Caki2 (cell line): Measurements from ENCODE around the gene LVRN. TPM values are rescaled to one million over a fixed set of nuclear protein-coding genes. Genes with fewer than 3 reads are reported as not detected.
"Not testable (repeated sequence)": the region's sequence is repeated elsewhere in the genome, so short reads cannot be mapped to it uniquely, and the experiment has no call there.

Experiments
- DNase-seq: peaks from one replicate; pipeline ENCODE4 v3.0.0-alpha.2; 2015; ENCODE audit warnings: low read depth
- in situ Hi-C: cut with HindIII; loops from 2 replicates; pipeline ENCODE4 v1.10.0; 2016; ENCODE audit warnings: low sequenced_read_pairs, low pct_unique_long_range_greater_than_20kb, mixed read lengths
- total RNA-seq: library from RNA; depleted of rRNA; stranded (reverse); fragments of >200 nt; shearing (Covaris generic); gene quantifications from 2 replicates; pipeline ENCODE4 v1.2.3, GENCODE V29; 2014; ENCODE audit warnings: low replicate concordance; rRNA removed

The LVRN gene, protein sequence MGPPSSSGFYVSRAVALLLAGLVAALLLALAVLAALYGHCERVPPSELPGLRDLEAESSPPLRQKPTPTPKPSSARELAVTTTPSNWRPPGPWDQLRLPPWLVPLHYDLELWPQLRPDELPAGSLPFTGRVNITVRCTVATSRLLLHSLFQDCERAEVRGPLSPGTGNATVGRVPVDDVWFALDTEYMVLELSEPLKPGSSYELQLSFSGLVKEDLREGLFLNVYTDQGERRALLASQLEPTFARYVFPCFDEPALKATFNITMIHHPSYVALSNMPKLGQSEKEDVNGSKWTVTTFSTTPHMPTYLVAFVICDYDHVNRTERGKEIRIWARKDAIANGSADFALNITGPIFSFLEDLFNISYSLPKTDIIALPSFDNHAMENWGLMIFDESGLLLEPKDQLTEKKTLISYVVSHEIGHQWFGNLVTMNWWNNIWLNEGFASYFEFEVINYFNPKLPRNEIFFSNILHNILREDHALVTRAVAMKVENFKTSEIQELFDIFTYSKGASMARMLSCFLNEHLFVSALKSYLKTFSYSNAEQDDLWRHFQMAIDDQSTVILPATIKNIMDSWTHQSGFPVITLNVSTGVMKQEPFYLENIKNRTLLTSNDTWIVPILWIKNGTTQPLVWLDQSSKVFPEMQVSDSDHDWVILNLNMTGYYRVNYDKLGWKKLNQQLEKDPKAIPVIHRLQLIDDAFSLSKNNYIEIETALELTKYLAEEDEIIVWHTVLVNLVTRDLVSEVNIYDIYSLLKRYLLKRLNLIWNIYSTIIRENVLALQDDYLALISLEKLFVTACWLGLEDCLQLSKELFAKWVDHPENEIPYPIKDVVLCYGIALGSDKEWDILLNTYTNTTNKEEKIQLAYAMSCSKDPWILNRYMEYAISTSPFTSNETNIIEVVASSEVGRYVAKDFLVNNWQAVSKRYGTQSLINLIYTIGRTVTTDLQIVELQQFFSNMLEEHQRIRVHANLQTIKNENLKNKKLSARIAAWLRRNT
- not detected in 2 replicates for total RNA-seq

DNA sequence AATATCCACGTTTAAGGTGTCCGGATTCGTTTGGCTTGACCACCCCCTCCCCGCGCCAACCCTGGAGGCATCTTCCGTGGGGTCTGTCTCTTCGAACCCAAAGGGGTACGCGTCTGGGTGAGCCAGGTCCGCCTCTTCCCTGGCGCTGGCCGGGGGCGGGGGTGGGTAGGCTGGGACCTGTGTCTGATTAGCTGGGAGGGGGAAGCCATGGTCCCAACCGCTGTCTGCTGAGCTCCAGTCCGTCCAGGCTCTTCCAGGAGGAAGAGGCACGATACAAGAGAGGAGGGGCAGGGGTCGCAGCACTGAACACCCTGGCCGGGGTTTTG lies at the start of gene LVRN:
Gene LVRN (plus strand): TSS at position 237 of the 326 bp plus-strand sequence. CDS start 143 bp downstream, outside the sequence.
- in situ Hi-C loops, result no loop called here
- DNase-seq, result no peak

DNA sequence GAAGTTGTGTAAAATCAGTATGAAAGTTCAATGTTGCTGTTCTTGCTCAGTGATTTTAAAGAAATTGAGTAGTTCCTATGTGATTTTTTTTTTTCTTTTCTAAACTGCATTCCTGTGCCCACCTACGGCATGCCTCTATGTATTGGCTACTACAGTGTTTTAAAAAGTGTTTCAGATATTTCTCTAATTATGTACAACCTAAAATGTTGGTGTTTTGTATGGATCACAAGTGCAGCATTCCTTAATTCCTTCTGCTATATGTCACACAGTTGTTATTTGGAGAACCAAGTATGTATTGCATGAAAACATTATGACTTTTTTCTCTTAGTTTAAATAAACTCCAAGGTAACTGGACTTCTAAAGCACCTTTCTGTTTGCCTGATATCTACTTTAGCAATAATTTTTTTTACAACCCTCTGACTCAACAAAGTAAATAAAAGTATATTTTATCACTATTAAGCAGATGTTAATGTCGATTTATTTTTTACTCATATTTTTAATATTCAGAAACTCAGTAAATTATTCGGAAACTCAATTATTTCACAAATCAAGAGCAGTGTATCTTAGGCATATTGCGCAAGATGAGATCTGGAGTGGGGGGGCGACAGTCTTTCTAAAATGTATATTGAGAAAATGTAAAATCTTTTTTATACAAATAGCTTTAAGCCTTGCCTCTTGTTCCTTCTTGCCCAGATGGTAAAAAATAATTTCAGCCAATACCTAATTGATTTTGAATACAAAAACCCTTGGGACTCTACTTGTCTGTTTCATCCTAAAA lies 48.5 kb upstream of the LVRN start:
- in situ Hi-C loops, DNase-seq: not testable (repeated sequence)

DNA sequence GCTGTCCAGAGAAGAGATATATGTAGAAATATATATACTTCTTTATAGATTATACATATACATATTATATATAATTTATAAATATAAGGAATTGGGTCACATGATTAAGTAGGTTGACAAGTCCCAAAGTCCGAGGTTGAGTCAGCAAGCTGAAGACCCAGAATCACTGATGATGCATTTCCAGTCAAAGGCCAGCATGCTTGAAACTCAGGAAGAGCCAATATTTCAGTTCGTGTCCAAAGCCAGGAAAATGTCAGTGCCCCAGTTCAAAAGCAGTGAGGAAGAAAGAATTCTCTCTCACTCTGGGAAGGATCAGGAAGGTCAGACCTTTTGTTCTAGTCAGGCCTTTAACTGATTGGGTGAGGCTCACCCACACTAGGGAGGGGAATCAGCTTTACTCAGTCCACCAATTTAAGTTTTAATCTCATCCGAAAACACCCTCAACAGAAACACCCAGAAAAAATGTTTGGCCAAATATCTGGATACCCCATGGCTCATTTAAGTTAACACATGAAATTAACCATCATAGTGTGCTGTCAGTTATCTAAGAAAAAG lies 42.0 kb upstream of the LVRN start:
- DNase-seq, result no peak
- in situ Hi-C loops, result no loop called here

DNA sequence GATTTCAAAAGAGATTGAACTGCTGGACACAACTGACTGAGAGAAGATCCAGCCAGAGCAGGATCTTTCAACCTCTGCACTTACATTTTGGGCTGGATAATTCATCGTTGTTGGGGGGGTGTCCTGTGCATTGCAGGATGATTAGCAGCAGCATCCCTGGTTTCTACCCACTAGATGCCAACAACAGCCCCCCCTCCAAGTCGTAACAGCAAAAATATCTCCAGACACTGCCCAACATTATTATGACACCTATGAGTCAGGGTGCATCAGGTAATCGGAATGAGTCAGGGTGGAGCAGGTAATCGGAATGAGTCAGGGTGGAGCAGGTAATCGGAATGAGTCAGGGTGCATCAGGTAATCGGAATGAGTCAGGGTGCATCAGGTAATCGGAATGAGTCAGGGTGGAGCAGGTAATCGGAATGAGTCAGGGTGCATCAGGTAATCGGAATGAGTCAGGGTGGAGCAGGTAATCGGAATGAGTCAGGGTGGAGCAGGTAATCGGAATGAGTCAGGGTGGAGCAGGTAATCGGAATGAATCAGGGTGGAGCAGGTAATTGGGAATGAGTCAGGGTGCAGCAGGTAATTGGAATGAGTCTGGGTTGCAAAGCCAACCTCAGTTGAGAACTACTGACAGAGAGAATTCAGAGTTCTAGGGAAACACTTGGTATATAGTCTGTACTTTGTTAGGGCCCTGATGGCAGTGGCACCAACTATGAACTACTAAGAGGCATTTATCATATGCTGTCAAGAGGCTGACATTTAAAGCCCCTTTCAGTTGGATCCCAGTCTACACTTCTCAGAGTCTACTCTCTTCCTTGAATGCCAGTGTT lies 33.5 kb upstream of the LVRN start:
- in situ Hi-C loops, DNase-seq: not testable (repeated sequence)

DNA sequence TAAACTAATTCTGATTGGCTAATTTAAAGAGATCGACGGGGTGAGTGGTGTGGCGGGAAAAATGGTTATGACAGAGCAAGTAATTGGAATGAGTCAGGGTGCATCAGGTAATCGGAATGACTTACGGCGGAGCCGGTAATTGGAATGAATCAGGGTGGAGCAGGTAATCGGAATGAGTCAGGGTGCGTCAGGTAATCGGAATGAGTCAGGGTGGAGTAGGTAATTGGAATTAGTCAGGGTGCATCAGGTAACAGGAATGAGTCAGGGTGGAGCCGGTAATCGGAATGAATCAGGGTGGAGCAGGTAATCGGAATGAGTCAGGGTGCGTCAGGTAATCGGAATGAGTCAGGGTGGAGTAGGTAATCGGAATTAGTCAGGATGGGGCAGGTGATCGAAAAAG lies 32.1 kb upstream of the LVRN start:
- DNase-seq, result peak; percentile 69
- in situ Hi-C loops, result not testable (repeated sequence)

- in situ Hi-C loops, result no loop called here
- DNase-seq, result no peak
These were observed 31.5 kb upstream of the LVRN start for GRCh38 chr5:115930630-115931337.

GRCh38 chr5:115932991-115933390 lies 29.3 kb upstream of the LVRN start:
- in situ Hi-C loops, result no loop called here
- no peak for DNase-seq

DNA sequence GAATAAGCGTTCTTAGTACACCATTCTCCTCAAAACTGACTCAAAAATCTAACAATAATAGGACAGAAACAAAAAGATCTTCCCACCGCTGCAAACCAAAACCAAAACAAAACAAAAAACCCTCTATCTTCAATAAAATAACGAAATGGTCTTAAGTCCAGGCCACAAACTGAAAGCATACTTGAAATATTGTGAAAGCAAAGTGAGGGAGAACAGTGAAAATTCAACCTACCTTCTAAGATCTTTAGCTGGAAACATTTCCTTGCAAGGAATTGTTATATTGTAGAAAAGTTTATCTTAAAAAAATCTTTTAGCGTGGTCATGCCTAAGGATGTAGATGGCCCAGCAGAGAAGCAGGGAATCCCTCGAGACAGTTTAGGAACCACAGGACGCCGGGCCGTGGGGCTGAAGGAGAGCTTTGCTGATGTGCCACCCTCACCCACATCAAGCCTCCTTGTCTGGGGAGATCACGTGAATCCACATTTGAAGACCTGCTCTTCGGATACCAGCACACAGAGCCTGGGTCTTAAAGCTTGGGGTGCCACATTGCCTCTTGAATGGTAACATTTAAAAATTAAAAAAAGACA lies 27.8 kb upstream of the LVRN start:
- no peak for DNase-seq
- in situ Hi-C loops, result no loop called here

DNA sequence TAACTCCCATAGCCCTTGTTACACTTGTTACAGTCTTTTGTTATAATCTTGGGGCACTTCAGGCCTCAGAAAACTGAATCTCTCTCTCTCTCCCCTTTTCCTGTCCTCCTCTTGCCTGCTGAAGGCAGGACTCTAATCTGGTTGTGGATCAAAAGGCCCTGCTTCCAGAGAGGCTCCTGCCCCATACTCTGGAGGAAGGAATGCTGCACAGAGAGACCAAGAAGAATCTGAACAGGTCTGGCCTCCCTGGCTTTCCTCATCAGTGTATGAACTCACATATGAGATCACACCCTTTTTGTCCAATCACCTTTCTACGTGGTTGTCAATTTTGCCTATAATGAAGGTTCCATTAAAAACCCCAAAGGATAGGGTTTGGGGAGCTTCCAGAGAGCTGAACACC lies 26.2 kb upstream of the LVRN start:
- no peak for DNase-seq
- in situ Hi-C loops, result no loop called here

DNA sequence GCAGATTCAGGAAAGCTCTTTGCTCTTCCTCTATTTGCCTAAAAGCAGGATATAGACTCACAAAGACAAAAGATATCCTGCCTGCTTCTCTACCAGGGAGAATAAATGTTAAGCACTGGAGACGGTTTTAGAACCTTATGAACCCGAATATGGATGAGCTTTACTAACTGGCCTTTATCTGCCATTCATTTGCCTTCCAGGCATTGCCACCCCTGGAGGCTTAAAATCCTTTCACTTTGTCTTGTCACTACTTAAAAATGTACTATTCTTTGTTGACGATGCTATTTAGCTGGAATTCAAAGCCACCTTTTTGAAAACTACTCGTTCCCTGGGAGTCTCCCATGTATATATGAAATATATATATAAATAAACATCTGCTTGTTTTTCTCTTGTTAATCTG lies 23.2 kb upstream of the LVRN start:
- no peak for DNase-seq
- in situ Hi-C loops, result no loop called here

DNA sequence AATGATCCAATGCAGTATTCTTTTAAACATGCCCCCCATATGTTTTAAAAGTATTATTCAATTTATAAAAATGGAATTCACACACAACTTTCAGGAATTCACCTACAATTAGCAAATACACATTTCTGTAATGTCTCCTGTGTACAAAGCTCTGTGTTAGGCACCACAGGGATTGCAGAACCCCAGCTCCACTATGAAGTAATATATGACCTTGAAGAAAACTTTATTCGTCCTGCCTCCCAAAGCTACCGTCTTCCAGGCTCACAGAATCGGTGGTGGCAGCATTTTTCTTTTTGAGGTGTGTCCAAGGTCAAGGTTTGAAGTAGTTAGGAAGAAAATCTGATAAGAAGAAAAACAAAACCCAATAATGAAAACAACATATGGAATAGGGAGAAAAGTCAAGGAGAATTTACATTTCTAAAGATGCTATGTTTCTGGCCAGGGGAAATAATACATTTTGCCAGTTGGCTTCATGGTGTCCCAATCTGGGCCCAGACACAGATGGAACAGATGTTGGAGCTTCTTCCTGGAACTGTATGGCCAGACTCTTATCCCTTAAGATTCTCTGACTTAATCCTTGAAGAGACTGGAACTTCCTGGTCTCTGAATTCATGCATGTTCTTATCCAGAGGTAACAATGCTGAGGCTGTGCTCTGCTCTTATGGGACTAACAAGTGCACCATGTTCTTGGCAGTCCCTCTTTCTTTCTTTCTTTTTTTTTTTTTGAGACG lies 22.0 kb upstream of the LVRN start:
- no peak for DNase-seq
- in situ Hi-C loops, result no loop called here

DNA sequence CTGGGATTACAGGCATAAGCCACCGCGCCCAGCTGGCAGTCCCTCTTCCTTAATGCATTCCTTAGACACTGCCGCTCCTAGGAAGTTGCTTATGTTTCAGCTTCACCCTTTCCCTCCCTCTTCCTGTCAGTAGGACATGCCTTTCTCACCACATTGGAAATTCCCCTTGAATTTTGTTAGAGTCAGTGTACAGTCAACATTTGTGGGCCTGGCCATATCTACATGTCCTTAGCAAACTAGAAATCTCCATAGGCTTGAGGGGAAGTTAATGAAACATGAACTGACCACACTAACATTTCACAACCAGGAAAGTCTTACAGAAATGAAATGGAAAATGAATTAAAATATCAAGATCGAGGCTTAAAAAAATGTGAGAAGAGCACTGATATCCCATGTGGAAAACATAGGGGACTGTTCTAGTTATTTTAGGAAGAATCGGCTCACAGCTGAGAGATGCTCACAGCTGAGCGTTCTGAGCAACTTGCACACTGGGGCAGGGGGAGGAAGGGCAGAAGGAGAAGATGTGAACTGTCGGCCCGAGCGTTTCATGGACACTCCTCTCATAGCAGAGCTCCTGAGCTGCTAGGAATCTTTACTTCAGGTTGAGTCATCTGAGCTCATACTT lies 21.1 kb upstream of the LVRN start:
- DNase-seq, result peak; percentile 60
- in situ Hi-C loops, result no loop called here

DNA sequence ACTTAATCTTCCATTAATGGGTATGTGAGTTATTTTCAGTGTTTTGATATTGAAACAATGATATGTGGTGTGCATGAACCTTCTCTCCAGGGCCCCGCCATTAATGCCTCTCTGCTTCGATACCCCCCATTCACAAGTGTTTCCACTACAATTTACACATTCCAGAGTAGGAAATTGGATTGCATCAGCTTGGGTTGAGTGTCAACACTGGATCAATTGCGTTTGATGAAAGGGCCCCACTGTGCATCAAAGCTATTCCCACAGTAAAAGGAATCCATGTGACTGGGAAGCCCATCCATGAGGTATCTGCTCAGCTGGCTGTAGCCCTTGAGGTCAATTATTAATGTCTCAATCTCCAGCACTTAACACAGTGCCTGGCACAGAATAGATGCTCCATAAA lies 17.8 kb upstream of the LVRN start:
- no peak for DNase-seq
- in situ Hi-C loops, result no loop called here

DNA sequence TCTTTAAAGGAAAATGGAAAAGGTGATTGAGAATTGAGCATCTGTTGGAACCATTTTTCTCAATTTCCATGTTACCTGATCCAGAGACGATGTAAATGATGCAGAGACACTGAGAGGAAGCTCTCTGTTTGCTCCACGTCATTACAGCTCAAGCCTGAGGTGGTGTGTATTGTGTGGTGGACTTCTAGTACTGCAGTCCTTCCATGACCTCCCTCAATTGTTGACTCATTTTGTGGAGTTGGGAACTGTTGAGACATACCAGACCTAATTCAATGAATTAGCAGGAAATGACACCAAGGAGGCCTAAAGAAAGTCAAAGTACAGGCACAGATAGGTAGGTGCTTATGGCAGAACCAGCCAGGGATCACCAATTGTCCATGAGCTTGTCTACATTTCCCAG lies 15.6 kb upstream of the LVRN start:
- DNase-seq, result no peak
- in situ Hi-C loops, result no loop called here

- in situ Hi-C loops, result no loop called here
- DNase-seq, result no peak
These were observed 15.0 kb upstream of the LVRN start for GRCh38 chr5:115947260-115947659.
